Measurements from ENCODE around the gene TSC22D2. TPM values are rescaled to one million over a fixed set of nuclear protein-coding genes. Genes with fewer than 3 reads are reported as not detected.

The TSC22D2 gene
- polyA plus RNA-seq, 3 donors: 5.1 to 12.9 (median 5.7) TPM

DNA sequence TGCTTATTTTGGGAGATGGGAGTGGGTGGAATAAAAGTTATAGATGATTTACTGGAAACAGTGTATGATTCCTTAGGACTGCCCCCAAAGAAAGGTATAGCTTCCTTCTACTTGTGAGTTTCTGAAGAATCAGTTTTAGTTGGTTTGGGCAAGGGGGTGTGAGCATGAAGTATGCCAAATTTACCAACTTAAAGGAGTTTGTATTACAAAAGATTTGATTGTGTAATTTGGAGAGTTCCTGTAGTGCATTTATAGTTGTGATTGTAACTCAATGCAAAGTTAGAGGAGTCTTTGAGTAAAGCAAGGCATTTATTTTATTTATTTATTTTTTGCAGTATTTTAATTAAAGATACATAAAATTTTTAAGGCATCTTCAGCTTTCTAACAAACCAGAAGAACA, 42.8 kb downstream of the TSC22D2 start:
- Mint-ChIP-seq H3K27ac (peak overlapping the region; percentile 3 to 81 (median 43)), H3K9me3 (peaks cover 0 to 2% (median 0%) of the 10 kb centered on the region in 7 donors), H3K4me3 (no peak overlapping the region), H3K27me3 (ENCODE audit: low read depth in 3 of 3) (no peaks in the 10 kb centered on the region), H3K36me3 (peaks cover 8 to 16% of the 10 kb centered on the region in 2 donors), H3K4me1 (peaks cover 28% of the 10 kb centered on the region)
- H3K4me3 ChIP-seq (replicated peaks in 1 of 3; ENCODE audit: low read depth in 2 of 3, low read length in 3 of 3): no peak overlapping the region
- H3K9me3 ChIP-seq (replicated peaks in 1 of 2; ENCODE audit: control insufficient read depth in 1 of 2, insufficient read depth in 1 of 2, low read length in 2 of 2): no peaks in the 10 kb centered on the region
- H3K4me2 ChIP-seq (replicated peaks; ENCODE audit: extremely low read depth, low read length, poor library complexity, severe bottlenecking): peak overlapping the region; percentile 8
- H3K36me3 ChIP-seq (replicated peaks in 1 of 2; ENCODE audit: control insufficient read depth in 1 of 2, insufficient read depth in 2 of 2, low read length in 2 of 2): peaks cover 0 to 6% of the 10 kb centered on the region in 2 donors
- peaks cover 82% of the 10 kb centered on the region for H4K20me1 ChIP-seq (ENCODE audit: insufficient read depth, low read length)
- peaks cover 14 to 22% of the 10 kb centered on the region in 2 donors for H3K4me1 ChIP-seq (ENCODE audit: control insufficient read depth in 1 of 2, insufficient read depth in 2 of 2, low read length in 2 of 2)
- H3K9ac ChIP-seq (ENCODE audit: insufficient read depth, low read length, poor library complexity, severe bottlenecking): no peak overlapping the region
- peak in 2 of 3 donors; percentile 30 to 44 for DNase-seq
- intact Hi-C loops (cut with micrococcal nuclease): no loop called here
- no peaks in the 10 kb centered on the region for H3K27me3 ChIP-seq (ENCODE audit: control insufficient read depth in 2 of 2, insufficient read depth in 2 of 2, low read length in 2 of 2)
- H2AFZ ChIP-seq (ENCODE audit: insufficient read depth, low read depth, low read length, poor library complexity, severe bottlenecking): no peak overlapping the region
- peaks cover 81% of the 10 kb centered on the region for H3K79me2 ChIP-seq (ENCODE audit: insufficient read depth, low read length)
- peak overlapping the region in 1 of 2 donors; percentile 69 for H3K27ac ChIP-seq (ENCODE audit: low read depth in 1 of 2, low read length in 2 of 2)
- TF ChIP-seq, protein P1, sequence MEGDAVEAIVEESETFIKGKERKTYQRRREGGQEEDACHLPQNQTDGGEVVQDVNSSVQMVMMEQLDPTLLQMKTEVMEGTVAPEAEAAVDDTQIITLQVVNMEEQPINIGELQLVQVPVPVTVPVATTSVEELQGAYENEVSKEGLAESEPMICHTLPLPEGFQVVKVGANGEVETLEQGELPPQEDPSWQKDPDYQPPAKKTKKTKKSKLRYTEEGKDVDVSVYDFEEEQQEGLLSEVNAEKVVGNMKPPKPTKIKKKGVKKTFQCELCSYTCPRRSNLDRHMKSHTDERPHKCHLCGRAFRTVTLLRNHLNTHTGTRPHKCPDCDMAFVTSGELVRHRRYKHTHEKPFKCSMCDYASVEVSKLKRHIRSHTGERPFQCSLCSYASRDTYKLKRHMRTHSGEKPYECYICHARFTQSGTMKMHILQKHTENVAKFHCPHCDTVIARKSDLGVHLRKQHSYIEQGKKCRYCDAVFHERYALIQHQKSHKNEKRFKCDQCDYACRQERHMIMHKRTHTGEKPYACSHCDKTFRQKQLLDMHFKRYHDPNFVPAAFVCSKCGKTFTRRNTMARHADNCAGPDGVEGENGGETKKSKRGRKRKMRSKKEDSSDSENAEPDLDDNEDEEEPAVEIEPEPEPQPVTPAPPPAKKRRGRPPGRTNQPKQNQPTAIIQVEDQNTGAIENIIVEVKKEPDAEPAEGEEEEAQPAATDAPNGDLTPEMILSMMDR (IDR thresholded peaks at IDR 0.05): no peak

DNA sequence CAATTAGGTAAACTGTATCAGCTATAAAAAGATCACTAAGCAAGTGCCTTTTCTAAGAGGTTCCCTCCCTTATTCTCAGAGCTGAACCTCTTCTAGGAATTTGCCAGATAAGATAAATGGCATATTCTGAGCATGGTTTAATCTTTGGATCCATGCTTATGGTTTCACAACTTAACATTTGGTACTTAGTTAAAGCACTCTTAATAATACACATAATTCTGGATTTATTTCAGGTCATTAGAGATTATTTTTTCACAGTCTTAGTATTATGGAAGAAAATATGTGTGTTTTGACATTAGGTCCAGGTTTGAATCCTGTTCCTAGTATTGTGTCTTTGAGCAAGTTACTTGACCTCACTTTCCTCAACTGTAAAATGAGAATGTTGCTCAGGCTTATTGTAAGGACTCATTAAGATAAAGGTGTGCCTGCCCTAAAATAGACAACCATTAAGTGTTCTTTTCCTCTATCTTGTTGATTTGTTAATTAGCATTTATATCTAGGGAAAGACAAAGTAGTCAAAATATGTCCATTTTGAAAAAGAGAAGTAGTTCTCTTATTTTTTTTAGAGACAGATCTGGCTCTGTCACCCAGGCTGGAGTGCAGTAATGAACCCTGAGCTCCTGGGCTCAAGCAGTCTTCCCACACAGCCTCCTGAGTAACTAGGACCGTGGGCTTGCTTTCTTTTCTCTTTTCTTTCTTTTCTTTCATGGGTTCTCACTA, 43.4 kb downstream of the TSC22D2 start:
- Mint-ChIP-seq H3K9me3 (peaks cover 0 to 2% (median 0%) of the 10 kb centered on the region in 7 donors), H3K27ac (peak overlapping the region; percentile 58 to 84 (median 71)), H3K4me3 (no peak overlapping the region), H3K4me1 (peaks cover 28% of the 10 kb centered on the region), H3K36me3 (peaks cover 6 to 12% of the 10 kb centered on the region in 2 donors), H3K27me3 (ENCODE audit: low read depth in 3 of 3) (no peaks in the 10 kb centered on the region)
- Histone ChIP-seq H3K4me1 (ENCODE audit: control insufficient read depth in 1 of 2, insufficient read depth in 2 of 2, low read length in 2 of 2) (peaks cover 14 to 22% of the 10 kb centered on the region in 2 donors), H3K9ac (ENCODE audit: insufficient read depth, low read length, poor library complexity, severe bottlenecking) (no peak overlapping the region), H3K27ac (ENCODE audit: low read depth in 1 of 2, low read length in 2 of 2) (peak overlapping the region; percentile 44 to 69), H3K4me3 (replicated peaks in 1 of 3; ENCODE audit: low read depth in 2 of 3, low read length in 3 of 3) (no peak overlapping the region), H3K79me2 (ENCODE audit: insufficient read depth, low read length) (peaks cover 75% of the 10 kb centered on the region), H4K20me1 (ENCODE audit: insufficient read depth, low read length) (peaks cover 80% of the 10 kb centered on the region), H3K36me3 (replicated peaks in 1 of 2; ENCODE audit: control insufficient read depth in 1 of 2, insufficient read depth in 2 of 2, low read length in 2 of 2) (peaks cover 0 to 7% of the 10 kb centered on the region in 2 donors), H3K9me3 (replicated peaks in 1 of 2; ENCODE audit: control insufficient read depth in 1 of 2, insufficient read depth in 1 of 2, low read length in 2 of 2) (no peaks in the 10 kb centered on the region), H3K27me3 (ENCODE audit: control insufficient read depth in 2 of 2, insufficient read depth in 2 of 2, low read length in 2 of 2) (no peaks in the 10 kb centered on the region), H2AFZ (ENCODE audit: insufficient read depth, low read depth, low read length, poor library complexity, severe bottlenecking) (no peak overlapping the region), H3K4me2 (replicated peaks; ENCODE audit: extremely low read depth, low read length, poor library complexity, severe bottlenecking) (peak overlapping the region; percentile 37)
- WGBS (ENCODE audit: insufficient coverage): no CpG with 5 or more reads among the region's 1 CpG
- intact Hi-C loops (cut with micrococcal nuclease): no loop called here
- TF ChIP-seq, protein P1 (IDR thresholded peaks at IDR 0.05): no peak
- peak in 2 of 3 donors; percentile 8 to 20 for DNase-seq
